B cell (primary cell): ENCODE measurements around the gene ANKRD65. TPM values are rescaled to one million over a fixed set of nuclear protein-coding genes. Genes with fewer than 3 reads are reported as not detected.
A peak's percentile ranks its signal among the peaks of the same experiment; 100 is the strongest.

Experiments used
- ATAC-seq: fragments of 200-7000 bp; cut with Tn5 transposase; one replicate; pipeline ENCODE4 v1.10.0; 2021; ENCODE audit warnings: low read depth, mild to moderate bottlenecking, moderate number of reproducible peaks, moderate library complexity
- CTCF ChIA-PET: fragments of 350-600 bp; sonication (Branson Sonifier 250); formaldehyde crosslinking; loops from one replicate; lab custom pipeline; 2021; ENCODE audit warnings: antibody characterized with exemption, inconsistent platforms; lab: Charles Lee
- POLR2A ChIA-PET: fragments of 350-600 bp; sonication (Branson Sonifier 250); formaldehyde crosslinking; loops from one replicate; lab custom pipeline; 2021; ENCODE audit warnings: antibody characterized with exemption; lab: Charles Lee
- DNase-seq: peaks from one replicate; pipeline ENCODE4 v3.0.0; 2013
- H2AFZ ChIP-seq: 2 replicates; pipeline ENCODE4 v1.6.1; 2012; ENCODE audit warnings: mild to moderate bottlenecking, low read depth, low read length; ENCODE audit not compliant: insufficient read depth, poor library complexity, severe bottlenecking
- H3K27ac ChIP-seq, 2 donors: 1 replicate in 1 of 2; 2 replicates in 1 of 2; pipeline ENCODE4 v1.5.1; 2012 to 2013; ENCODE audit warnings: low read length in 2 of 2, mild to moderate bottlenecking in 2 of 2, moderate library complexity in 1 of 2
- H3K27me3 ChIP-seq, 4 experiments: fragments of 200-600 bp in 1 of 4; sonication (generic) in 1 of 4; replicated peaks in 1 of 4; 1 replicate in 2 of 4; 2 replicates in 2 of 4; pipeline versions ENCODE4 v1.6.1 to v1.7.0; 2013 to 2016; ENCODE audit warnings: low read length in 3 of 4, mild to moderate bottlenecking in 2 of 4, mixed read lengths in 1 of 4, moderate library complexity in 1 of 4; ENCODE audit not compliant: insufficient read depth in 4 of 4, control insufficient read depth in 3 of 4; ENCODE audit errors: control extremely low read depth in 1 of 4
- H3K36me3 ChIP-seq, 2 experiments: replicated peaks in 1 of 2; 1 replicate in 1 of 2; 2 replicates in 1 of 2; pipeline versions ENCODE4 v1.6.1 to v1.7.1; 2013; ENCODE audit warnings: low read length in 1 of 2; ENCODE audit not compliant: insufficient read depth in 2 of 2, control insufficient read depth in 1 of 2; ENCODE audit errors: control extremely low read depth in 1 of 2, extremely low read depth in 1 of 2
- H3K4me1 ChIP-seq, 2 donors: fragments of 200-600 bp in 1 of 2; sonication (generic) in 1 of 2; 1 replicate in 1 of 2; 2 replicates in 1 of 2; pipeline versions ENCODE4 v1.5.1 to v1.6.1; 2013 to 2017; ENCODE audit warnings: low read length in 2 of 2; ENCODE audit not compliant: control insufficient read depth in 2 of 2, insufficient read depth in 2 of 2
- H3K4me2 ChIP-seq: replicated peaks from 2 replicates; pipeline ENCODE3; 2012; ENCODE audit warnings: mild to moderate bottlenecking, low read depth, low read length; ENCODE audit not compliant: poor library complexity, severe bottlenecking
- H3K4me3 ChIP-seq, 5 experiments: fragments of 200-600 bp in 1 of 5; sonication (generic) in 1 of 5; 1 replicate in 3 of 5; 2 replicates in 2 of 5; pipeline versions ENCODE4 v1.5.1 to v1.7.0; 2011 to 2016; ENCODE audit warnings: low read length in 4 of 5, mild to moderate bottlenecking in 4 of 5, low read depth in 2 of 5, control low read depth in 1 of 5, moderate library complexity in 1 of 5; ENCODE audit not compliant: insufficient read depth in 1 of 5; ENCODE audit errors: control extremely low read depth in 1 of 5, extremely low read depth in 1 of 5
- H3K79me2 ChIP-seq: fragments of 200-600 bp; sonication (generic); one replicate; pipeline ENCODE4 v1.6.0; 2016; ENCODE audit warnings: low read length; ENCODE audit not compliant: control insufficient read depth, insufficient read depth
- H3K9ac ChIP-seq: fragments of 200-600 bp; sonication (generic); 2 replicates; pipeline ENCODE4 v1.6.1; 2017; ENCODE audit warnings: mild to moderate bottlenecking, low read length, moderate library complexity
- H3K9me3 ChIP-seq, 3 donors: one replicate each; pipeline versions ENCODE4 v1.6.1 to v1.7.1; 2013; ENCODE audit warnings: low read length in 2 of 3; ENCODE audit not compliant: control insufficient read depth in 2 of 3, insufficient read depth in 1 of 3; ENCODE audit errors: control extremely low read depth in 1 of 3
- H4K20me1 ChIP-seq: 2 replicates; pipeline ENCODE4 v1.6.0; 2012; ENCODE audit warnings: mild to moderate bottlenecking, low read length; ENCODE audit not compliant: insufficient read depth, control insufficient read depth, poor library complexity, severe bottlenecking
- H3K27ac Mint-ChIP-seq: one replicate; pipeline ENCODE4 v1.8.0; 2021; ENCODE audit warnings: mixed read lengths
- H3K27me3 Mint-ChIP-seq: one replicate; pipeline ENCODE4 v1.8.0; 2021; ENCODE audit warnings: mixed read lengths
- H3K4me1 Mint-ChIP-seq: one replicate; pipeline ENCODE4 v1.8.0; 2021; ENCODE audit warnings: mixed read lengths
- H3K4me3 Mint-ChIP-seq: one replicate; pipeline ENCODE4 v1.8.0; 2021; ENCODE audit warnings: mixed read lengths
- H3K9me3 Mint-ChIP-seq: one replicate; pipeline ENCODE4 v1.8.0; 2022; ENCODE audit warnings: mixed read lengths; ENCODE audit not compliant: insufficient read depth
- CTCF ChIP-seq: fragments of 200-600 bp; IDR thresholded peaks from one replicate; pipeline ENCODE4 v1.8.0; 2022; ENCODE audit warnings: antibody characterized with exemption, mild to moderate bottlenecking
- EZH2 ChIP-seq: IDR thresholded peaks from 2 replicates; pipeline ENCODE4 v1.6.1; 2012; ENCODE audit warnings: borderline replicate concordance, low read depth, mild to moderate bottlenecking, moderate library complexity, low read length; ENCODE audit not compliant: insufficient read depth, poor library complexity, severe bottlenecking
- WGBS: methylation state at CpG from one replicate; pipeline ENCODE4 v1.1.5; 2013; ENCODE audit warnings: missing lambda C conversion rate; ENCODE audit not compliant: insufficient coverage; 5-methylcytosine and 5-hydroxymethylcytosine counted together
- intact Hi-C: fragments of 100-400 bp; cut with micrococcal nuclease; formaldehyde crosslinking; loops from one replicate; pipeline ENCODE4 v1.10.0; 2022
- polyA plus RNA-seq: library from polyadenylated mRNA; depleted of rRNA; stranded (reverse); fragments of >200 nt; gene quantifications from 2 replicates; pipeline ENCODE4 v1.2.3, GENCODE V29; 2012
- total RNA-seq, 2 donors: library from RNA; stranded (reverse); fragments of 120-200 nt in 1 of 2; gene quantifications; 1 replicate in 1 of 2; 2 replicates in 1 of 2; pipeline versions ENCODE4 v1.2.3 to v1.2.4, GENCODE V29; 2013 to 2022

The ANKRD65 gene
- total and polyA plus RNA-seq, 2 donors (not counting 1 experiment from before 2014, with no cell fraction given): 0.12 TPM; not detected in 1

- 68% methylated on average over 11 of the region's 18 CpGs for WGBS
- Mint-ChIP-seq H3K9me3 (no peaks in the 10 kb centered on the region), H3K4me3 (no peak overlapping the region), H3K4me1 (peaks cover 11% of the 10 kb centered on the region), H3K27me3 (peaks cover 29% of the 10 kb centered on the region), H3K27ac (no peak overlapping the region)
- Histone ChIP-seq H2AFZ (no peak overlapping the region), H3K36me3 (no peaks in the 10 kb centered on the region), H3K9me3 (peaks cover 0 to 26% (median 0%) of the 10 kb centered on the region in 3 donors), H3K9ac (no peak overlapping the region), H3K4me3 (no peak overlapping the region), H3K4me2 (no peak overlapping the region), H3K79me2 (no peaks in the 10 kb centered on the region), H3K4me1 (peaks cover 26 to 32% of the 10 kb centered on the region in 2 donors), H3K27ac (no peak overlapping the region), H4K20me1 (no peaks in the 10 kb centered on the region), H3K27me3 (peaks cover 0 to 57% (median 20%) of the 10 kb centered on the region in 4 experiments)
- POLR2A ChIA-PET: no interaction called here
- TF ChIP-seq CTCF (no peak), EZH2 (no peak)
- no peak for ATAC-seq
- CTCF ChIA-PET: interaction anchor here (1.3 kb wide), 1 partner anchor 10 kb away, joined by 3 read pairs; no protein-coding TSS in a partner anchor
- peak; percentile 10 for DNase-seq
- intact Hi-C loops: no loop called here
Observed at GRCh38 chr1:1430992-1431844, 10.1 kb upstream of the ANKRD65 start.
